B cell (primary cell): ENCODE results near the gene C17orf114.
"Not testable (repeated sequence)": the region's sequence is repeated elsewhere in the genome, so short reads cannot be mapped to it uniquely, and the experiment has no call there.

Experiments used
- CTCF ChIP-seq: fragments of 200-600 bp; IDR thresholded peaks from one replicate; pipeline ENCODE4 v1.8.0; 2022; ENCODE audit warnings: antibody characterized with exemption, mild to moderate bottlenecking
- EZH2 ChIP-seq: IDR thresholded peaks from 2 replicates; pipeline ENCODE4 v1.6.1; 2012; ENCODE audit warnings: borderline replicate concordance, low read depth, mild to moderate bottlenecking, moderate library complexity, low read length; ENCODE audit not compliant: insufficient read depth, poor library complexity, severe bottlenecking

GRCh38 chr17:4832829-4833177, 30.7 kb upstream of the C17orf114 start:
- not testable (repeated sequence) for TF ChIP-seq CTCF, EZH2
